HG03457 (cell line): ENCODE measurements around the gene CYP1B1.

Experiments
- ATAC-seq: cut with Tn5 transposase; IDR thresholded peaks from one replicate; pipeline ENCODE4 v1.9.1; 2021; ENCODE audit warnings: moderate number of reproducible peaks; ENCODE audit not compliant: unreplicated experiment

Gene CYP1B1

DNA sequence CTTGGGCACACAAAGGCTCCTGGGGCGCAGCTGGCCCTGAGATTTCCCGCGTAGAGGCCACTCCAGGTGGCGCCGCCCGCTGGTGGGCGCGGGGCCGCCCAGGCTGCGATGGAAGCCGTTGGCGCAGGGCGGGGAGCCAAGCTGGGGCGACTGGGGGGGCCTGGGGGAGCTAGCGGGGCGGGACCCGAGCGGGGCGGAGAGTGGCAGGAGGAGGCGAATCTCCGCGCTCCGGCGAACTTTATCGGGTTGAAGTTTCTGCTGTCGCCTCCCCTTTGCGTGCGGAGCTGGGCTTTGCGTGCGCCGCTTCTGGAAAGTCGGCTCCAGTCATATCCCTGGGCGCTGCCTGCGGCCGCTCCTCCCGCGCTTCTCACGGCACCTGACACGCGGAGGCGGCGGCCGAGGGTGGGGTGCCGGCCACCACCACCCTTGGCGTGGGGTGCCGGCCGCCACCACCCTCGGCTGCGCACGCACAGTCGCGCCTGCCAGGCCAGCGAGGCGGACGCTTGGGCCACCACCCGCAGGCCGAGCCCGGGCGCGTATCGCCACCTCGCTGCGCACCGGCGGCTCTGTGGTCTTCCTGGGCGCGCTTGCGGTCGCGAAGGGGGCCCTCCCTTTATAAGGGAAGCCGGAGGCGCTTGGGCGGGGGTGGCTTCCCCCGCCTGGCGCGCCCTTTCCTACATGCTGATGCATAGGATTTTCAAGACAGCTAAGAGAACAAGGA lies 919 bp upstream of the CYP1B1 start:
- peak; percentile 52 for ATAC-seq

DNA sequence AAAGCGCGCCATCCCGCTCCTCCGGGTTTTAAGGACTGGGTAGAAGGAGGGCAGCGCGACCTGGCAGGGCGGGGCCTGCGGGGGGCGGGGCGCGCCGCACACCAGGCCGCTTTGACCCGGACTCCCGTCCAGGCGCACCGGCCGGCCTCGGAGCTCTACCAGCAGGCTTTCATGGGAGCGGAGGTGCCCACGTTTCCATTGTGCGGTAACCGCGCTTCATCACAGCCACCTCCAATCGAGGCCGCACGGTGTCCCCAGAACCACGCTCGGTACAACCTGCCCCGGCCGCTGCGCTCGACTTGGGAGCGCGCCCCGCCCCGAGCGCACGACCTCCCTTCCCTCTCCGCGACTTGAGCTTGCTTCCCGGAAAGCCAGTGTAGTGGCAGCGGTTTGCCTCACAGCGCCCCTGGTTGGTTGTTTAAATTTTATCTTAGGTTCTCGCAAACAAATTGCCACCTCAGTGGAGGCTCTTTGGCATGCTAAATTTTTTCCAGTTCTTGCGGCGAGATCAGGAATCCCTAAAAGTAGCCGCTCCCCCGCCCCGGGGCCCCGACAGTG lies 280 bp upstream of the CYP1B1 start:
- ATAC-seq, result peak; percentile 37

DNA sequence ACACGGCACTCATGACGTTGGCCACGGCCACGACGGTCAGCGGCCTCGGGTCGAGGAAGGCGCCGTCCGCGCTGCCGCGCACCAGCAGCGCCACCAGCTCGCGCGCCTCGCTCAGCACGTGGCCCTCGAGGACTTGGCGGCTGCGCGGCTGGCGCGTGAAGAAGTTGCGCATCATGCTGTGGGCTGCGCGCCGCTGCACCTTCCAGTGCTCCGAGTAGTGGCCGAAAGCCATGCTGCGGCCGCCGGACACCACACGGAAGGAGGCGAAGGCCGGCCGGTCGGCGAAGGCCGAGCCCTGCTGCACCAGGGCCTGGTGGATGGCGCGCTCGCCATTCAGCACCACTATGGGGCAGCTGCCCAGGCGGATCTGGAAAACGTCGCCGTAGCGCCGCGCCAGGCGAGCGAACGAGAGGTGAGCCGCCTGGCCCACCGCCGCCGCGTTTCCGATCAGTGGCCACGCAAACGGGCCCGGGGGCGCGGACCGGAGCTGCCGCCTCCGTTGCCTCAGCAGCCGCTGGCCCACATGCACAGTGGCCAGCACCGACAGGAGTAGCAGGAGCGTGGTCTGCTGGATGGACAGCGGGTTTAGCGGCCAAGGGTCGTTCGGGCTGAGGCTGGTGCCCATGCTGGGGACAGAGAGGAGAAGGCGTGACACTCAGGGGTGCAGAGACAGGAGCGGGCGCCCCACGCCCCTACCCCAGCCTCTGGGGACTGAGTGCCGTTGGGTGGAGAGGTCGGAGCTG lies 1.0 kb downstream of the CYP1B1 start:
- ATAC-seq, result no peak

DNA sequence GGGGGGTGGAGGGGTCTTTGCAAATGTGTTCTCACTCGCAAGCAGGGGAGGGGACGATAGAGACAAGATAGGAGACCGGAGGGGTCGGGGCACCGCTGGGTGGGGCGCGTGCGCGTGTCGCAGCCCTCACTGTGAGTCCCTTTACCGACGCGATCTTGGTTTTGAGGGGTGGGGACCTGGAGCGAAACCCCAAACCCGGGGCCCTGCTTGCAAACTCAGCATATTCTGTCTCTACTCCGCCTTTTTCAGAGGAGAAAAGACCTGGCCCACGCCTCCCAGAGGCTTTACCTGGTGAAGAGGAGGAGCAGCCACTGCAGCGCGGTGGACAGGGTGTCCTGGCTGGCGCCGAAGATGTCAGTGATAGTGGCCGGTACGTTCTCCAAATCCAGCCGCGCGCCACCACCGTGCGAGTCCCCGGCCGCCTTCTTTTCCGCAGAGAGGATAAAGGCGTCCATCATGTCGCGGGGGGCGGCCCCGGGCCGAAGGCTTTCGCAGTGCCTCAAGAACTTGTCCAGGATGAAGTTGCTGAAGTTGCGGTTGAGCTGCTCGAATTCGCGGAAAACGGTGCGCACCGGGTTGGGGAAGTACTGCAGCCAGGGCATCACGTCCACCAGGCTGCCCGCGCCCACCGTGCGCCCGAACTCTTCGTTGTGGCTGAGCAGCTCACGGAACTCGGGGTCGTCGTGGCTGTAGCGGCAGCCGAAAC lies 1.7 kb downstream of the CYP1B1 start:
- ATAC-seq, result no peak

DNA sequence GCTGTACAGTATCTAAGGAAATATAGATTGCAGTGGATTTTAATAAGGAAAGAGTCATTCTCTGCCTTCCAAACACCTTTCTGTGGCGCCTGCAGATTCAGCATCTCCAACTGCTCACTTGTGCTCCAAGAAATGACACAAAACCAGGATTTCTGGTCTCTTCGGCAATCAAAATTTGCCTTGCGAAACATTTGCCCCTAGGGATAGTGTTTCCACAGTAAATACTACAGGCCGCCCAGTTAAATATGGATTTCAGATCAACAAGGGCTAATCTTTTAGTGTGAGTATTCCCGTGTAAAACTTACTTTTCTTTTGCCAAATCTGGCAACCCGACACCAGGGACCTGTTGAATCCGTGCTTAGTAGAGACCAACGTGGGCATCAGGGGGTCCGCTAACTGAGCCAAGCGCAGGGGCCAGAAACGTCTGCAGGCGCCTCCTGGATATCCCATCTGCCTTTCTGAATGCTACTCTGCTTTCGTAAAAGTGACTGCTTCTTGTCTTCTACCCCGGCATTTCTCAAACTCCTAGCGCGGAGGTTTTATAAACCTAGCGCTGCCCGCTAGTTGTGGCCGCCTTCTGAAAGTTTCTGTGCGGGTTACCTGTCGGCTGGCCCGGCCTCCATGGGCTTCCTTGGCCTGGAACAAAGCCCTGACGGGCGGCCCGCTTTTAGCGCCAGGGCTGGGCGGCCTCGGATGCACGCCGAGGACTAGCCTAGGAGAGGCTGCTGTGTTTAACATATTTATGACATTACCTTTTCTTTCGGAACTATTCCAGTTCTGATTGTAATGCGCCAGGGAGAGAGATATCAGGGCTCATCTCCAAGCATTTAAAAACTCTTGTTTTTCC lies 2.5 kb downstream of the CYP1B1 start:
- no peak for ATAC-seq

DNA sequence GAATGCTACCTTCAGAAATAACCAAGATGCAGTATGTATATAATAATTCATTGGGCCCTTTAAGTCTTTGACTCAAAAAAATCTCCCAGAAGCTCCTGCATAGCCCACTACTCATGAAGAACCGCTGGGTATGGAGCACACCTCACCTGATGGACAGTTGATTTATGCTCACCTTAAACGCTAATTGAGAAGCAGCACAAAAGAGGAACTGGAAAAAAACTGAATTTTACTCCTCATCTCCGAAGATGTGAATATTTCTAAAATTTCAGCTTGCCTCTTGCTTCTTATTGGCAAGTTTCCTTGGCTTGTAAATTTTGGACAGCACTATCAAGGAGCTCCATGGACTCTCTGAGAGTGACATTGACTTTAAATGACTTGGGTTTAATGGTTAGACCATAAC lies 5.5 kb downstream of the CYP1B1 start:
- ATAC-seq, result no peak

DNA sequence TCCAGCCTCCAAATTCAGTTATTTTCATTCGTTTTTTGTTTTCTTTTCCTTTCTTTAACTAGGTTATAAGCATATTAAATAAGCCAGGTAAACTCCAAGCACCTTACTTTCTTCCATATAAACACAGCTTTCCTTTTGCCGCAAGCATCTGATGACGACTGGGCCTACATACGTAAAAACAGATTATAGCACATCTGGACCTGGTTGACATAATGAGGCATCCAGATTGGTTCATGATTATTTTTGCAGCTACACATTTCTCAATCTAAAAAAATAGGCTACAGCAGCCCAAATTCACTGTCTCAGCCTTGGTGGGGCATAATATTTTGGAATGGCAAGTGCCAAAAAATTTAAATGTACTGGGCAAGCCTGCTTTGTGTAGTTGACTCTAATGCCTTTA lies 7.7 kb downstream of the CYP1B1 start:
- no peak for ATAC-seq

DNA sequence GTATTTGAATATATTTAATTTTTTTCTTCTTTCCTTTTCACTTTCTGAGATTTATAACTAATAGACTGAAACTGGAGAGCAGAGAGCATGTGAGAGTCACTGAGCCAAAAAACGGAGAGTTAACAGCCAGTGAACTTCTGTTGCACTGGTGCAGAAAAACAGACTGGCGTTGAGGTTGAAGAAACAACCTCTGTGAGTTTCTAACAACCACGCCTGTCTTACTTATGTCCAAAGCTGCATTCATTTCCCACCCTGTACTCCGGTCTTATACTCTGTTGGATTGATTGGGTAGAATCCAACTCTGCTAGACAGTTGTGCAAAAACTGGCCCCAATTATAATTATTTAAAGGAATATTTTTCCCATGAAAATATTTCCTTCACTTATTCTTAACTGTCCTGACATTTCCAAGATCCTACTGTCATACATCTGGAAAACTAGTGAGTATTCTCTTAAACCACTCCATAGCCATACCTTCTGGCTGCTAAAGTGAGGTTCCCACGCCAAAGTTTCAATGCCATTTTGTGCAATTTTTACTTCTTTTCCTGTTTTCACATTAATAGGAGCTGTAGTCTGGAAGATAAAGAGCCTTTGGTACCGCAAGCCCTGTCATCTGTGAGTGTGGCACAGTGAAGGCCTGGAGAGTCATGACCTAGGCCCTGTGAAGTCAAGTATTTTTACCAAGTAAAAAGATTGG lies 9.4 kb downstream of the CYP1B1 start:
- no peak for ATAC-seq

DNA sequence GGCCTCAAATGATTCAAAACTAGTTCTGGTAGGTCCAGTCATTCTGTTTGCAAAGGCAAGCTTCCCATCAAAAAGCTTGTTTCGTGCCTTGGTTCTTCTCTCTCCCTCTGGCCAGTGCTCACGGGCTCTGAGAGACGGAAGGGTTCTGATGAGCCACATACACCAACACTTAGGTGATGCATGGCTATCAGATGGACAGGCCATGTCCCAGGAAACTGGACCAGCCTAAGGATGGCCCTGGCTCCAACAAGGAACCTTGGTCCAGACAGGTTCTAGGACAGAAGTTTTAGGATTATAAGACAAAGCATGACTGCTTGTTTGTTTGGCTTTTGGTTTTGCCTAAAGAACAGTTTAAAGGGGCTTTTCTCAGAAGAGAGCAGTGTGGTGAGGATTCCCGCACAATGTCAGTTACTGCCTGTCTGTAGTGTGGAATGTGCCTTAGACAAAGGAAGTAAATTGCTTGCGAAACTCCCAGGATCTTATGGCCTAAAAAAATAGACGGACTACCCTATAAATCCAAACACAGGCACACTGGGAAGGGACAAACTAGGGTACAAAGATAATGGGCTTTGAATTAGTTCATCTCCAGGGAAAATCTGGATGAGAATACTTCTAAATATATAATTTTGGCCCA lies 10.3 kb downstream of the CYP1B1 start:
- no peak for ATAC-seq

DNA sequence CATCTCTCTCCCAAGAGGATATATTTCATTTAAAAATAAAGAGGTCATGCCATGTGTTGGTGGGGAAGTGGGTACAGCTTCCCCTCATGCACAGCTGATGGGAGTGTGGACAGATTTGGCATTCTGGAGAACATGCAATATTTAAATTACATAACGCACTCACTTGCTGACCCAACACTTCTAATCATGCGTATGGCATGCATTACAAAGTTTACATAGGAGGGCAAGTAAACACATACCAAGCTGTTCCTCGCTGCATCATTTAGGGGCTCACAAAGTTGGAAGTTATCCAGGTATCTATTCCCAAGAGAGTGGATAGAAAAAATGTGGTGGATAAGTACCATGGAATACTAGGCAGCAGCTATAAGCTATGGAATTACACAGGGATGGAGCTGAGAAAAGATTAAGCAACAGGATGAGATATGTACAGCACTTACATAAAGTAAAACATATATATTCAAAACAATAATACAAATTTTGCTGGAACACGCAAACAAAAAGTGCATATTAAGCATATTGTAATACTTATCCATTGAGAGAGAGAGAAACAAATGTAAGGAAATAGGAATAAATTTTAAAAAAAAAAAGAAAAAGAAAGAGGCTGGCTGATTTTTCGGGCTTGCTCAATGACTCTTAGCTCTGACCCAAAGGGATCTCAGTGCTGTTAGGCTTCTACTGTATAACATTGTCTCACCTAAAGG lies 11.0 kb downstream of the CYP1B1 start:
- no peak for ATAC-seq

DNA sequence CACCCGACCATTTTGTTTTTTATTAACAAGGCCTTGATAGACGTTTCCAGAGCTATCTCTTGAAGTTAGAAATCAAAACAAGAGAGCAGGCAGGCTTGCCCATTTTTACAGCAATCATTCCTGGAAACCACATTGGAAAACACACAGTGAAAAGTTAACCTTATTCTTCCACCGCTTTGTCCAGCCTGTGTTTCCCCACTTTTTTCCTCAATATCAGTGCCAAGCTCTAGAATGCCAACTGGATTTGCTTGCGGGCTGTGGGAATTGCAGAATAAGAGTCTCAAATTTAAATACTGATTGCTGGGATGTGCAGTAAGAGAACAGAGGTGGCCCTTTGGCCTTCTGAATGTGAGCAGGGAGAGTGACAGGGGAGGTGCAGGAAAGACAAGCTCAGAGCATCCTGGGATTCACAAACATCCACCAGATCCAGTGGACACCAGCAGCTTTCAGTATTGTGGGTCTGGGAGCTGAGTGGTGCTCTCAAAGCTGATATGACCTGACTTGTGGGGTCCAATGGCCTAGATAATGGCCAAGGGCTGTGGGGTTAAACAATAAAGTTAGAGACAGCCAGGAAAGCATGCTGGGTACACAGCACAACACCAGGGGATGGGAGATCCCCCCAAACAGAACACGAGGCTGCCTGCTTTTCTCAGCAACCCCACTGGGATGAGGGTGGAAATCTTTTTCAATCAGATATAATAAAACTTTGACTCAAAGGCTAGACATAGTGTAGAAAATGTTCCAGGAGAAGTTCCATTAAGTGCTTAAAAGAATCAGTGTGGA lies 15.5 kb downstream of the CYP1B1 start:
- ATAC-seq, result no peak

DNA sequence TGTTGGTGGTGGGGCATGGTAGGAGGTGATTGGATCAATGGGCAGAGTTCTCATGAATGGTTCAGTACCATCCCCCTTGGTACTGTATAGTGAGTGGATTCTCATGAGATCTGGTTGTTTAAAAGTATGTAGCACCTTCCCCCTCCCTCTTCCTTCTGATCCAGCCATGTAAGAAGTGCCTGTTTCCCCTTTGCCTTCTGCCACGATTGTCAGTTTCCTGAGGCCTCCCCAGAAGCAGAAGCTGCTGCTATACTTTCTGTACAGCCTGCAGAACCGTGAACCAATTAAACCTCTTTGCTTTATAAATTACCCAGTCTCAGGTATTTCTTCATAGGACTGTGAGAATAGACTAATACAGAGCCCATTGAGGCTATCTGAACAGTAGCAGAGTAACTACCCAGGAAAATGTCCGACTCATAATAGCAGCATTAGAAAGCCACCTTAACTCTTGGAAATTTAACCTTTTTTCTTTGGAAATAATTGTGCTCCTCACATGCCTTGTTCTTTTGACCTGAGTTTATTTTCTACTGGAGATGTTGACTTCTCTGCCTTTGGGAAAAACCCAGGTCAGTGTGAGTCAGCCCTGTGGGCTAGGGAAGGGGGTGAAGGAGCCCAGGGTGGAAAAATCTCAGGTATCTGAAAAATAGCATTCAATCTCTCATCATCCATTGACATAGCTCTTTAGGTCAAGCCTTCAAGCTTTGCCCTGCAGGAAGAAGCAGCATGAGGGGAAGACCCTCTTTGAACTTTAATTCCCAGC lies 18.1 kb downstream of the CYP1B1 start:
- no peak for ATAC-seq

DNA sequence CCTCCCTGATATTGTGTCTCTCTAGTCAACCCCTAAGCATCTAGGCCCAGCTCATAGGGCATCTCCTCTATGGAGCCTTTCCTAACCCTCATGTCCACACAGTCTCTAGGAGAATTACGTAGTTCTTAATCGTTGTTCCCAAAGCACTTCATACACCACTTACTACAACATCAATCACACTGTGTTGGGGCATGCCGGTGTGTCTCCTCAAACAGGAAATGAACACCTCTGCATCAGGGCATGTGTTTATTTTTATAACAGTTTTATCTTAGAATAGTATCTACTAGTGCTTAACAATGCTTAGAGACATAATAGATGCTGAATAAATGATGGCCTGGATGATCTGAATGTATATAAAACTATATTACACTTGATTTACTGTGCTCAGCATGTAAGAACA lies 19.7 kb downstream of the CYP1B1 start:
- no peak for ATAC-seq

DNA sequence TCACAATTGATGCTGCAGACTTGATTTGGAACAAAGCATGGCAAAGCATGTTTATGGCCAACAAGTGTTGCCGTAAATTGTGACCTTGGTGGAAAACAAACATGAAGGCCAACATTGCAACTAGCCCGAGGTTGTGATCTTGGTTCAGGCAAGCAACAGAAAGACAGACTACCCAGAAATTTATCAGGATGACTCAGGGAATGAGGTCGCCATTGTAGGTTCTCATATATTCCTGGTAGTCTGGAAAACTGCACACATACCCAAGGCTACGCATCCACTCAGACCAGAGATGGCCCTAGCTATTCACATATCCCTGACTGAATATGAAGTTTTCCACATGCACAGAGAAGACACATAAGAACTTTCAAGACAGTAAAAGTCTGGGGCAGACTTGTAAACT lies 30.1 kb downstream of the CYP1B1 start:
- no peak for ATAC-seq

DNA sequence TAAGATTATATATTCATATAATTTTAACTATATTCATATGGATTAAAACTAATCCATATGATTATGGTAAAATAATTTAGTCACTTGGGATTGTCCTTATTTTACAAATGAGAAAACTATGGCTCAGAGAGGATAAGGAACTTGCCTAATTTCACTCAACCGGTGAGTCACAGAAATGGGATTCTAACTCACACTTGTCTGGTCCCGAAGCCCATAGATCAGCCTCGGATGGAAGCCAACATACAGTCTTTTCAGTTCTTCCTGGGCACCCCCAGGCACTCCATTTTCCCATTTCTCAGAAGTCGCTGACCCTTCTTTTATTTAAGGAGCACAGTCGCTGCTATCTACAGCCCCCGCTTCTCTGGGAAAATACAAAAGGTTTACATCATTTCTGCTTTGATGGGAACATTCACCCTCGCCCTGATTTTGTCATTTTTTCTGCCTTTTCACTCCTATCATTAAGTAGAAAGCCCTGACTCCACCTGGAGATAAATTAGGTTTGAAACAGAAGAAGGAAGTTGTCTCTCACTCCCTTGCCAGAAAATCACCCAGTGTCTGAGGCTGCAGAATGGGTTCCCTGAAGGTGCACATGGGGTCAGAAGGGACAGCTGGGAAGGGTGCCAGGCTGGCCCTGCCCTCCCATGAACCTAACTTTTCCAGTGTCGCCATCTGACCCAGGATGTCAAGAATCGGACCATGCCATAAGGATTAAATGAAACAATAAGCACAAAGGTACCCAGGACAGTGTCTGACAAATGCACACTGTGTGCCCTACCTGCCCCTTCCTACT lies 36.6 kb downstream of the CYP1B1 start:
- ATAC-seq, result no peak

DNA sequence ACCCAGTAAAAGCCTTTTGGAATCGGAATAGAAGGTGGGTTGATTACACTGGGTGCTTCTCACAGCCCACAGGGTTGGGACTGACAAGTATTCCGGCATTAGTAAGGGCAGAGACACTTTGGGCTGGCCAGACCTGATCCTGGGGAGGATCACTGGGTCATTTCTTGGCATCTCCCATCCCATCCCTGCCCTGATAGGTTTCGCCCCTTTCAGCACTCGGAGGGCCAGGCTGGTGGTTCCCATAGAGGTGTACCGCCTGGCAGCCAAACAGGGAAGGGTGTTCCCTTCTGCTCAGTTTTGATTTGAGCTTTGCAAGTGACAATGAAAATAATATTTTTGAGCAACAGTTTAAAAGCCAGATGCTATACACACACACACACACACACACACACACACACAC lies 37.3 kb downstream of the CYP1B1 start:
- ATAC-seq, result no peak
